Measurements from ENCODE around the gene ATP1A4.

GRCh38 chr1:160220301-160220700 lies 68.9 kb downstream of the ATP1A4 start:
- TF ChIP-seq CTCF (IDR thresholded peaks at IDR 0.05) (no peak), POLR2A (IDR thresholded peaks at IDR 0.05) (no peak)
